ENCODE measurements around the gene SHMT1.

The SHMT1 gene

DNA sequence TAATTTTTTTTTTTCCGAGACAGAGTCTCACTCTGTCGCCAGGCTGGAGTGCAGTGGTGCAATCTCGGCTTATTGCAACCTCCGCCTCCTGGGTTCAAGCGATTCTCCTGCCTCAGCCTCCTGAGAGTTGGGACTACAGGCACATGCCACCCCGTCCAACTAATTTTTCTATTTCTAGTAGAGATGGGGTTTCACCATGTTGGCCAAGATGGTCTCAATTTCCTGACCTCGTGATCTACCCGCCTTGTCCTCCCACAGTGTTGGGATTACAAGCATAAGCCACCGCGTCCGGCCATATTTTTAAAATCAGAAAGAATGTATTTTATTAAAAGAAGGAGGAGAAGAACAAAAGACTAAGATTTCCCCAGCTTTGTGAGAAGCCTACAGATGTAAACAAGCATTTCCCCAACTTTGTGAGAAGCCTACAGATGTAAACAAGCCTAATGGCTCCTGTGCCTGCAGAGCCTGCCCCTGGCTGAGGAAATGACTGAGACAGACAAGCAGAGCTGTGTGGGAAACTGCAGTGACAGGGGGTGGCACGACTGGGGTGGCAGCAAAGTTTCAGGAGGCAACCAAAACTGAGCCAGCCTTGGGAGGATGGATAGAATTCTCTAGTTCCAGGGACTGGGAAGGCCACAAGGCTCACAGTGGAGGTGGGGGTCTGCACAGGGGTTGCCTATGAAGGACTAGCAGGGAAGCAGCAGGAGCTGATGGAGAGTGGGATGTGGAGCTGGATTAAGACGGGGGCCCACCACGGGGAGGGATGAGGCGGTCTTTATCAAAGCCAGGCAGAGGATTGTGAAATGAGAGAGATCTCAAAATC is 71.4 kb downstream of the SHMT1 start:
- DNase-seq: no peak

DNA sequence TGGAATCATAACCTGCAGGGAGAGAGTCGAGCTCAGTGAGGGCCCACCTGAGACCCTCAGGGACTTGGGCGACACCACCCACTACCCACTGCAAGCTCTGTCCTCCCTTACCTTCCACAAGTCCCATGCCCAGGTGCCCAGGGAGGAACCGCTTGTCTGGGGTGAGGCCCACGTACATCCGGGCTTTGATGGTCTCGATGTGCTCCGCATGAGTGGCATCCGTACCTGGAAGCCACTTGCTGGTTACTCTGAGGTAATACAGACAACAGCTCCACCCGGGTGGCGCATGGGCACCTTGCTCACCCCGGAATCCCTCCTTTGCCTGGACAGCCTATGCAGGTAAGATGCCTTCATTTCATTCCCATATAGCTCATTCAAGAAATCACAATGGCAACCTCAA is 78.1 kb downstream of the SHMT1 start:
- DNase-seq: no peak

DNA sequence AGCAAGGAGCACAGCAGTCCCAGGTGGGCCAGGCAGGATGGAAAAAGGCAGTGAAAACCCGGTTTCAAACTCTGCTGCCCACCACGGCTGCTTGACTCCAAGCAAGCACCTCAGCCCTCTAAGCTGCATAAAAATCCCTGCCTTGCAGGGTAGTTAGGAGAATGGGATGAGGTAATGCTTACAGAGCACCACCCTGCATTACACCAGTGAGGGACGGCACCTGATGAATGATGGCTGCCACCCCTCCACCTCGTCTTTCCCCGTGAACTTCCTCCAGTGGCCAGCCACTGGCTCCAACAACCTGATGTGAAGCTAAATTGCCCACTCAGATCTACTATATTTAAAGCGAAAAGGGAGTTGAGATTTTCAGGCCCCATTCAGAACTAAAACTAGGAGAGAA is 81.6 kb downstream of the SHMT1 start:
- DNase-seq: no peak

GRCh38 chr17:18280766-18281371 is 82.5 kb downstream of the SHMT1 start:
- peak in 4 of 56 donors; percentile 5 to 68 (median 18) for DNase-seq

DNA sequence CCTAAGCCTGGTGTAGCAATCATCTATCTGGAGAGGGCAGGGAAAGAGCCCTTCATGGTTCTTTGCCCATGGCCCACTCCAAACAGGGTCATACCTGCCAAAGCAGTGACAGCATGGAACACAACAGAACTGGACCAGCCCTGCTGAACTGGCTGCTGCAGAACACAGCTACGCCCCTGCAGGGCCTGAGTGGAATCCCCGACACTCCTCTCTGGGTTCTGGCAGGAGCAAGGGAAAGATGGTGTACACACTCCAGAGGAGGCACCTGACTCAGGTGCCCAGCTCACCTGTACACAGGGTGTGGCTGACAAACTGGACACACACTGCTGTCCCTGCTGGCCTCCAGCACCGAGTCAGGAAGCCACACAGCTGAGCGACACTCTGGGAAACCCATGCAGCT is 83.1 kb downstream of the SHMT1 start:
- no peak for DNase-seq

GRCh38 chr17:18278867-18279266 is 84.5 kb downstream of the SHMT1 start:
- peak in 1 of 56 donors; percentile 7 for DNase-seq
